NCI-H2029 treated with DMSO at 0.1 percent for 48 hours (cell line): ENCODE results near the gene ZMYND11.
"Not testable (repeated sequence)": the region's sequence is repeated elsewhere in the genome, so short reads cannot be mapped to it uniquely, and the experiment has no call there.

Source experiments
- DNase-seq: peaks from one replicate; lab custom pipeline; 2025; lab: John Stamatoyannopoulos, UW

ZMYND11 gene

GRCh38 chr10:244227-244626 is 109.0 kb downstream of the ZMYND11 start:
- DNase-seq, result no peak

GRCh38 chr10:246431-246830 is 111.2 kb downstream of the ZMYND11 start:
- DNase-seq, result no peak

GRCh38 chr10:247480-247879 is 112.2 kb downstream of the ZMYND11 start:
- no peak for DNase-seq

- no peak for DNase-seq
Measured at GRCh38 chr10:248307-248706, 113.1 kb downstream of the ZMYND11 start.

- no peak for DNase-seq
Measured at GRCh38 chr10:251982-252582, 116.8 kb downstream of the ZMYND11 start.

GRCh38 chr10:260819-261429 is 125.7 kb downstream of the ZMYND11 start:
- no peak for DNase-seq

GRCh38 chr10:264160-265073 is 129.2 kb downstream of the ZMYND11 start:
- not testable (repeated sequence) for DNase-seq

GRCh38 chr10:265074-265440 is 129.8 kb downstream of the ZMYND11 start:
- not testable (repeated sequence) for DNase-seq

- DNase-seq, result not testable (repeated sequence)
Measured at GRCh38 chr10:265816-266588, 130.7 kb downstream of the ZMYND11 start.

GRCh38 chr10:266974-267425 is 131.7 kb downstream of the ZMYND11 start:
- no peak for DNase-seq

- DNase-seq, result no peak
Measured at GRCh38 chr10:267705-268104, 132.4 kb downstream of the ZMYND11 start.

GRCh38 chr10:269440-270074 is 134.3 kb downstream of the ZMYND11 start:
- DNase-seq, result no peak

- no peak for DNase-seq
Measured at GRCh38 chr10:271201-271600, 135.9 kb downstream of the ZMYND11 start.

GRCh38 chr10:271722-272121 is 136.5 kb downstream of the ZMYND11 start:
- DNase-seq, result no peak

GRCh38 chr10:273088-273487 is 137.8 kb downstream of the ZMYND11 start:
- DNase-seq, result no peak

- DNase-seq, result no peak
Measured at GRCh38 chr10:274866-275265, 139.6 kb downstream of the ZMYND11 start.

GRCh38 chr10:275680-276079 is 140.4 kb downstream of the ZMYND11 start:
- DNase-seq, result no peak

- no peak for DNase-seq
Measured at GRCh38 chr10:277963-278362, 142.7 kb downstream of the ZMYND11 start.

- DNase-seq, result no peak
Measured at GRCh38 chr10:278707-279106, 143.5 kb downstream of the ZMYND11 start.

GRCh38 chr10:279232-279631 is 144.0 kb downstream of the ZMYND11 start:
- DNase-seq, result no peak

GRCh38 chr10:279655-280054 is 144.4 kb downstream of the ZMYND11 start:
- no peak for DNase-seq
